ENCODE data around the gene FGF18. TPM values are rescaled to one million over a fixed set of nuclear protein-coding genes. Genes with fewer than 3 reads are reported as not detected.

Gene FGF18
- total and polyA plus RNA-seq, 9 of the 15 experiments (the other 6 are each of a cell fraction or from before 2014, with no cell fraction given) = 0.05 to 0.18 (median 0.11) TPM; not detected in 6

- TF ChIP-seq, protein P1, sequence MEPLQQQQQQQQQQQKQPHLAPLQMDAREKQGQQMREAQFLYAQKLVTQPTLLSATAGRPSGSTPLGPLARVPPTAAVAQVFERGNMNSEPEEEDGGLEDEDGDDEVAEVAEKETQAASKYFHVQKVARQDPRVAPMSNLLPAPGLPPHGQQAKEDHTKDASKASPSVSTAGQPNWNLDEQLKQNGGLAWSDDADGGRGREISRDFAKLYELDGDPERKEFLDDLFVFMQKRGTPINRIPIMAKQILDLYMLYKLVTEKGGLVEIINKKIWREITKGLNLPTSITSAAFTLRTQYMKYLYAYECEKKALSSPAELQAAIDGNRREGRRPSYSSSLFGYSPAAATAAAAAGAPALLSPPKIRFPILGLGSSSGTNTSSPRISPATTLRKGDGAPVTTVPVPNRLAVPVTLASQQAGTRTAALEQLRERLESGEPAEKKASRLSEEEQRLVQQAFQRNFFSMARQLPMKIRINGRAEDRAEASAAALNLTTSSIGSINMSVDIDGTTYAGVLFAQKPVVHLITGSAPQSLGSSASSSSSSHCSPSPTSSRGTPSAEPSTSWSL (CRISPR knock-in tag; IDR thresholded peaks at IDR 0.05; ENCODE audit: borderline replicate concordance) = no peak
- TF ChIP-seq EP400 (IDR thresholded peaks at IDR 0.05) = peak; percentile 88
- TF ChIP-seq RBM14 (IDR thresholded peaks at IDR 0.05; ENCODE audit: borderline replicate concordance, insufficient read depth, low read depth, low read length) = no peak
- TF ChIP-seq, protein P2, sequence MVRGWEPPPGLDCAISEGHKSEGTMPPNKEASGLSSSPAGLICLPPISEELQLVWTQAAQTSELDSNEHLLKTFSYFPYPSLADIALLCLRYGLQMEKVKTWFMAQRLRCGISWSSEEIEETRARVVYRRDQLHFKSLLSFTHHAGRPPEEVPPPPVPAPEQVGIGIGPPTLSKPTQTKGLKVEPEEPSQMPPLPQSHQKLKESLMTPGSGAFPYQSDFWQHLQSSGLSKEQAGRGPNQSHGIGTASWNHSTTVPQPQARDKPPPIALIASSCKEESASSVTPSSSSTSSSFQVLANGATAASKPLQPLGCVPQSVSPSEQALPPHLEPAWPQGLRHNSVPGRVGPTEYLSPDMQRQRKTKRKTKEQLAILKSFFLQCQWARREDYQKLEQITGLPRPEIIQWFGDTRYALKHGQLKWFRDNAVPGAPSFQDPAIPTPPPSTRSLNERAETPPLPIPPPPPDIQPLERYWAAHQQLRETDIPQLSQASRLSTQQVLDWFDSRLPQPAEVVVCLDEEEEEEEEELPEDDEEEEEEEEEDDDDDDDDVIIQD (CRISPR knock-in tag; IDR thresholded peaks at IDR 0.05) = no peak
- TF ChIP-seq NFRKB (IDR thresholded peaks at IDR 0.05; ENCODE audit: low read depth) = peak; percentile 99
- TF ChIP-seq, protein P3, sequence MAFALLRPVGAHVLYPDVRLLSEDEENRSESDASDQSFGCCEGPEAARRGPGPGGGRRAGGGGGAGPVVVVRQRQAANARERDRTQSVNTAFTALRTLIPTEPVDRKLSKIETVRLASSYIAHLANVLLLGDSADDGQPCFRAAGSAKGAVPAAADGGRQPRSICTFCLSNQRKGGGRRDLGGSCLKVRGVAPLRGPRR (CRISPR knock-in tag; IDR thresholded peaks at IDR 0.05) = no peak
- TF ChIP-seq, protein P4, sequence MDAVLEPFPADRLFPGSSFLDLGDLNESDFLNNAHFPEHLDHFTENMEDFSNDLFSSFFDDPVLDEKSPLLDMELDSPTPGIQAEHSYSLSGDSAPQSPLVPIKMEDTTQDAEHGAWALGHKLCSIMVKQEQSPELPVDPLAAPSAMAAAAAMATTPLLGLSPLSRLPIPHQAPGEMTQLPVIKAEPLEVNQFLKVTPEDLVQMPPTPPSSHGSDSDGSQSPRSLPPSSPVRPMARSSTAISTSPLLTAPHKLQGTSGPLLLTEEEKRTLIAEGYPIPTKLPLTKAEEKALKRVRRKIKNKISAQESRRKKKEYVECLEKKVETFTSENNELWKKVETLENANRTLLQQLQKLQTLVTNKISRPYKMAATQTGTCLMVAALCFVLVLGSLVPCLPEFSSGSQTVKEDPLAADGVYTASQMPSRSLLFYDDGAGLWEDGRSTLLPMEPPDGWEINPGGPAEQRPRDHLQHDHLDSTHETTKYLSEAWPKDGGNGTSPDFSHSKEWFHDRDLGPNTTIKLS (IDR thresholded peaks at IDR 0.05; ENCODE audit: borderline replicate concordance, low read depth) = peak; percentile 92
- TF ChIP-seq, protein P5, sequence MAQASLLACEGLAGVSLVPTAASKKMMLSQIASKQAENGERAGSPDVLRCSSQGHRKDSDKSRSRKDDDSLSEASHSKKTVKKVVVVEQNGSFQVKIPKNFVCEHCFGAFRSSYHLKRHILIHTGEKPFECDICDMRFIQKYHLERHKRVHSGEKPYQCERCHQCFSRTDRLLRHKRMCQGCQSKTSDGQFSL (CRISPR knock-in tag; IDR thresholded peaks at IDR 0.05) = peak; percentile 18; the same call in 1 of the 2 replicates
- TF ChIP-seq, protein P5 (tag; IDR thresholded peaks at IDR 0.05) = no peak
- TF ChIP-seq, protein P6, sequence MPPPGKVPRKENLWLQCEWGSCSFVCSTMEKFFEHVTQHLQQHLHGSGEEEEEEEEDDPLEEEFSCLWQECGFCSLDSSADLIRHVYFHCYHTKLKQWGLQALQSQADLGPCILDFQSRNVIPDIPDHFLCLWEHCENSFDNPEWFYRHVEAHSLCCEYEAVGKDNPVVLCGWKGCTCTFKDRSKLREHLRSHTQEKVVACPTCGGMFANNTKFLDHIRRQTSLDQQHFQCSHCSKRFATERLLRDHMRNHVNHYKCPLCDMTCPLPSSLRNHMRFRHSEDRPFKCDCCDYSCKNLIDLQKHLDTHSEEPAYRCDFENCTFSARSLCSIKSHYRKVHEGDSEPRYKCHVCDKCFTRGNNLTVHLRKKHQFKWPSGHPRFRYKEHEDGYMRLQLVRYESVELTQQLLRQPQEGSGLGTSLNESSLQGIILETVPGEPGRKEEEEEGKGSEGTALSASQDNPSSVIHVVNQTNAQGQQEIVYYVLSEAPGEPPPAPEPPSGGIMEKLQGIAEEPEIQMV (tag; conservative IDR thresholded peaks at IDR 0.05; ENCODE audit: low read depth) = no peak
- no peak for TF ChIP-seq NR0B1 (IDR thresholded peaks at IDR 0.05; ENCODE audit: partially characterized antibody)
- TF ChIP-seq WHSC1 (IDR thresholded peaks at IDR 0.05; ENCODE audit: low read length) = no peak
Observed at GRCh38 chr5:171387345-171387969, 32.0 kb upstream of the FGF18 start, which contains the start of gene NPM1 (continued).
